GM20431 (cell line): ENCODE data around the gene GLRX.

Source experiments
- in situ Hi-C: fragments of 300-500 bp; cut with MseI, MboI; formaldehyde crosslinking; loops from one replicate; pipeline ENCODE4 v1.15.0; 2020; ENCODE audit warnings: low sequenced_read_pairs; ENCODE audit not compliant: unreplicated experiment

GLRX gene

GRCh38 chr5:95822542-95823181 is at the start of gene GLRX:
Gene GLRX (minus strand): TSS chr5:95822726. CDS start chr5:95822662, 64 bp downstream.
- in situ Hi-C loops = no loop called here

- in situ Hi-C loops = loop anchor here (25.0 kb wide), 2 partner anchors 566 to 716 kb away; partner anchors contain the start of gene PCSK1
These were observed 48.8 kb upstream of the GLRX start for GRCh38 chr5:95871146-95871806.

- in situ Hi-C loops = loop anchor here (25.0 kb wide), 2 partner anchors 567 to 717 kb away; partner anchors contain the start of gene PCSK1
These were observed 47.7 kb upstream of the GLRX start for GRCh38 chr5:95870105-95870672.

- in situ Hi-C loops = loop anchor here (25.0 kb wide), 2 partner anchors 568 to 718 kb away; partner anchors contain the start of gene PCSK1
These were observed 46.8 kb upstream of the GLRX start for GRCh38 chr5:95869173-95869855.

- in situ Hi-C loops = loop anchor here (25.0 kb wide), 2 partner anchors 569 to 719 kb away; partner anchors contain the start of gene PCSK1
These were observed 45.6 kb upstream of the GLRX start for GRCh38 chr5:95868136-95868535.

- in situ Hi-C loops = loop anchor here (25.0 kb wide), 2 partner anchors 571 to 721 kb away; partner anchors contain the start of gene PCSK1
These were observed 44.0 kb upstream of the GLRX start for GRCh38 chr5:95866435-95867040.

- in situ Hi-C loops = loop anchor here (25.0 kb wide), 2 partner anchors 572 to 722 kb away; partner anchors contain the start of gene PCSK1
These were observed 42.5 kb upstream of the GLRX start for GRCh38 chr5:95864944-95865504.

GRCh38 chr5:95864456-95864855 is 41.9 kb upstream of the GLRX start:
- in situ Hi-C loops = loop anchor here (25.0 kb wide), 2 partner anchors 573 to 723 kb away; partner anchors contain the start of gene PCSK1

GRCh38 chr5:95863383-95863757 is 40.8 kb upstream of the GLRX start:
- in situ Hi-C loops = loop anchor here (25.0 kb wide), 2 partner anchors 574 to 724 kb away; partner anchors contain the start of gene PCSK1

GRCh38 chr5:95862671-95863382 is 40.3 kb upstream of the GLRX start:
- in situ Hi-C loops = loop anchor here (25.0 kb wide), 2 partner anchors 574 to 724 kb away; partner anchors contain the start of gene PCSK1

GRCh38 chr5:95861864-95862561 is 39.5 kb upstream of the GLRX start:
- in situ Hi-C loops = loop anchor here (25.0 kb wide), 2 partner anchors 575 to 725 kb away; partner anchors contain the start of gene PCSK1

- in situ Hi-C loops = loop anchor here (25.0 kb wide), 2 partner anchors 576 to 726 kb away; partner anchors contain the start of gene PCSK1
These were observed 38.8 kb upstream of the GLRX start for GRCh38 chr5:95861221-95861863.

- in situ Hi-C loops = loop anchor here (10.0 to 25.0 kb wide), 3 partner anchors 475 to 728 kb away; partner anchors contain the start of gene PCSK1
These were observed 37.1 kb upstream of the GLRX start for GRCh38 chr5:95859661-95860060.

GRCh38 chr5:95858661-95859595 is 36.4 kb upstream of the GLRX start:
- in situ Hi-C loops = loop anchor here (10.0 to 25.0 kb wide), 3 partner anchors 476 to 728 kb away; partner anchors contain the start of gene PCSK1

GRCh38 chr5:95858023-95858461 is 35.5 kb upstream of the GLRX start:
- in situ Hi-C loops = loop anchor here (10.0 to 25.0 kb wide), 3 partner anchors 477 to 729 kb away; partner anchors contain the start of gene PCSK1
